GM18951 (cell line): Measurements from ENCODE around the gene UPK3BL1.
"Not testable (repeated sequence)": the region's sequence is repeated elsewhere in the genome, so short reads cannot be mapped to it uniquely, and the experiment has no call there.

Experiments
- in situ Hi-C: fragments of 300-500 bp; cut with MboI; formaldehyde crosslinking; loops from one replicate; pipeline ENCODE4 v1.12.0; 2022; ENCODE audit warnings: low sequenced_read_pairs, mixed read lengths, inconsistent platforms; ENCODE audit not compliant: unreplicated experiment

The UPK3BL1 gene

GRCh38 chr7:102593637-102594334, 48.8 kb downstream of the UPK3BL1 start:
- in situ Hi-C loops, result not testable (repeated sequence)

- in situ Hi-C loops, result not testable (repeated sequence)
Measured at GRCh38 chr7:102592477-102593019, 50.0 kb downstream of the UPK3BL1 start.

- in situ Hi-C loops, result not testable (repeated sequence)
Measured at GRCh38 chr7:102589857-102590256, 52.7 kb downstream of the UPK3BL1 start.
